ENCODE measurements around the gene MTF2. TPM values are rescaled to one million over a fixed set of nuclear protein-coding genes. Genes with fewer than 3 reads are reported as not detected.

The MTF2 gene
- total RNA-seq, 1 experiment from 2014 or later, result 110 TPM

DNA sequence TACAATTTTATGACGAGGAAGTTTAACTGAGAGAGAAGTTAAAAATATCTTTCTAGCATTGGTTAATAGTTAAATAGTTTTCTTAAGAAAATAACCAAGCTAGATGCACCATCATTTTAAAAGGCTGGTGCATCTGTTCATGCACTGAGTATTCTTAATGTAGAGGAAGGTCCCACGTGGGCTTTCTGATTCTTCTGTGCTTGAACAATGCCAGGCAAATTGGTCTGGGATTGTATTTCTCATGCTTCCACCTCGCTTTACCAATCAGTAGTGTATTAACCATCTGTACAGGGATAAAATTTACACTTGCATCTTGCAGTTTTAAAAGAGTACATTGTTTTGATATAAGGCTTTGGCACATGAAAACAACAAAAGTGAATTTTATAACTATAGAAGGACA is 47.4 kb upstream of the MTF2 start:
- Histone ChIP-seq H2BK12ac (ENCODE audit: insufficient read length, low read depth, low read length) (no peak overlapping the region), H2BK15ac (ENCODE audit: low read depth, low read length) (no peak overlapping the region), H3K79me1 (ENCODE audit: insufficient read depth, low read depth, low read length, poor library complexity, severe bottlenecking) (no peaks in the 10 kb centered on the region), H2AFZ (ENCODE audit: low read length) (no peak overlapping the region), H3K27ac (ENCODE audit: insufficient read length, low read depth, low read length) (no peak overlapping the region), H3K27me3 (ENCODE audit: insufficient read depth, low read length) (no peaks in the 10 kb centered on the region), H3K79me2 (ENCODE audit: insufficient read depth, low read length) (no peaks in the 10 kb centered on the region), H4K5ac (ENCODE audit: insufficient read length, low read depth, low read length) (no peak overlapping the region), H2AK5ac (ENCODE audit: insufficient read length, low read length) (no peak overlapping the region), H3K4ac (ENCODE audit: low read depth, low read length) (no peak overlapping the region), H3K4me1 (ENCODE audit: insufficient read depth, low read length) (no peaks in the 10 kb centered on the region), H3K14ac (ENCODE audit: insufficient read depth, low read length) (no peak overlapping the region), H2BK20ac (ENCODE audit: low read depth, low read length, poor library complexity, severe bottlenecking) (no peak overlapping the region), H2BK120ac (ENCODE audit: low read depth, low read length, poor library complexity, severe bottlenecking) (no peak overlapping the region), H3K18ac (ENCODE audit: insufficient read length, low read depth, low read length) (no peak overlapping the region), H4K20me1 (ENCODE audit: control insufficient read depth, insufficient read depth, insufficient read length) (no peaks in the 10 kb centered on the region), H3K23me2 (ENCODE audit: insufficient read length, low read depth, low read length, poor library complexity, severe bottlenecking) (no peaks in the 10 kb centered on the region), H2BK5ac (ENCODE audit: insufficient read length, low read length) (no peak overlapping the region), H3K9me3 (ENCODE audit: control insufficient read depth, low read depth, low read length) (no peaks in the 10 kb centered on the region), H4K91ac (ENCODE audit: insufficient read length, low read depth, low read length) (no peak overlapping the region), H4K8ac (replicated peaks; ENCODE audit: insufficient read length, low read depth, low read length) (no peak overlapping the region), H3K23ac (ENCODE audit: insufficient read length, low read depth, low read length) (no peak overlapping the region), H3K56ac (ENCODE audit: insufficient read length, low read depth, low read length) (no peak overlapping the region), H3K9ac (ENCODE audit: extremely low read depth, insufficient read length, low read length) (no peak overlapping the region), H3T11ph (ENCODE audit: low read length) (no peak overlapping the region), H3K4me2 (ENCODE audit: insufficient read depth, insufficient read length, low read length) (no peak overlapping the region)
- no peaks in the 10 kb centered on the region for H3K9me3 Mint-ChIP-seq
- DNase-seq, result no peak
- TF ChIP-seq, protein P1, sequence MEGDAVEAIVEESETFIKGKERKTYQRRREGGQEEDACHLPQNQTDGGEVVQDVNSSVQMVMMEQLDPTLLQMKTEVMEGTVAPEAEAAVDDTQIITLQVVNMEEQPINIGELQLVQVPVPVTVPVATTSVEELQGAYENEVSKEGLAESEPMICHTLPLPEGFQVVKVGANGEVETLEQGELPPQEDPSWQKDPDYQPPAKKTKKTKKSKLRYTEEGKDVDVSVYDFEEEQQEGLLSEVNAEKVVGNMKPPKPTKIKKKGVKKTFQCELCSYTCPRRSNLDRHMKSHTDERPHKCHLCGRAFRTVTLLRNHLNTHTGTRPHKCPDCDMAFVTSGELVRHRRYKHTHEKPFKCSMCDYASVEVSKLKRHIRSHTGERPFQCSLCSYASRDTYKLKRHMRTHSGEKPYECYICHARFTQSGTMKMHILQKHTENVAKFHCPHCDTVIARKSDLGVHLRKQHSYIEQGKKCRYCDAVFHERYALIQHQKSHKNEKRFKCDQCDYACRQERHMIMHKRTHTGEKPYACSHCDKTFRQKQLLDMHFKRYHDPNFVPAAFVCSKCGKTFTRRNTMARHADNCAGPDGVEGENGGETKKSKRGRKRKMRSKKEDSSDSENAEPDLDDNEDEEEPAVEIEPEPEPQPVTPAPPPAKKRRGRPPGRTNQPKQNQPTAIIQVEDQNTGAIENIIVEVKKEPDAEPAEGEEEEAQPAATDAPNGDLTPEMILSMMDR (conservative IDR thresholded peaks at IDR 0.05), result no peak
- H3K27ac Mint-ChIP-seq, result no peak overlapping the region
- no peak overlapping the region for H3K4me3 Mint-ChIP-seq
- no CpG with 5 or more reads among the region's 3 CpGs for WGBS (ENCODE audit: extremely low coverage, insufficient read length, low lambda C conversion rate)
- peaks cover 8 to 9% of the 10 kb centered on the region in 2 experiments for H3K4me1 Mint-ChIP-seq
- no peaks in the 10 kb centered on the region; a peak in 1 of 7 replicates for H3K36me3 Mint-ChIP-seq (ENCODE audit: insufficient read depth in 1 of 3, low read depth in 3 of 3)
- H3K27me3 Mint-ChIP-seq (ENCODE audit: low read depth), result no peaks in the 10 kb centered on the region
